WTC11 (cell line): ENCODE results near the gene NDUFA13. TPM values are rescaled to one million over a fixed set of nuclear protein-coding genes. Genes with fewer than 3 reads are reported as not detected.

Source experiments
- ATAC-seq: fragments of 200-7000 bp; cut with Tn5 transposase; 2 replicates; pipeline ENCODE4 v1.10.0; 2021; ENCODE audit warnings: mild to moderate bottlenecking, moderate library complexity
- CTCF ChIA-PET: fragments of 300-600 bp; sonication (Branson Sonifier 250); formaldehyde crosslinking; loops from one replicate; lab custom pipeline; 2021; ENCODE audit warnings: antibody characterized with exemption; lab: Charles Lee
- POLR2A ChIA-PET: fragments of 350-600 bp; sonication (Branson Sonifier 250); formaldehyde crosslinking; loops from one replicate; lab custom pipeline; 2021; ENCODE audit warnings: antibody characterized with exemption; lab: Charles Lee
- DNase-seq: peaks from one replicate; pipeline ENCODE4 v3.0.0; 2021; ENCODE audit warnings: low spot score
- H3K27ac Mint-ChIP-seq: 2 replicates; pipeline ENCODE4 v1.8.0; 2021; ENCODE audit warnings: mixed read lengths
- H3K27me3 Mint-ChIP-seq: 2 replicates; pipeline ENCODE4 v1.8.0; 2021; ENCODE audit warnings: low read depth, mild to moderate bottlenecking, moderate library complexity, mixed read lengths
- H3K36me3 Mint-ChIP-seq: 2 replicates; pipeline ENCODE4 v1.8.0; 2021; ENCODE audit warnings: mixed read lengths
- H3K4me1 Mint-ChIP-seq: 2 replicates; pipeline ENCODE4 v1.8.0; 2022; ENCODE audit warnings: mixed read lengths
- H3K4me3 Mint-ChIP-seq: 2 replicates; pipeline ENCODE4 v1.8.0; 2021; ENCODE audit warnings: mild to moderate bottlenecking, moderate library complexity, mixed read lengths
- H3K9me3 Mint-ChIP-seq: 2 replicates; pipeline ENCODE4 v1.8.0; 2021; ENCODE audit warnings: mixed read lengths
- ATF1 ChIP-seq: sonication (generic); formaldehyde crosslinking; IDR thresholded peaks from 2 replicates; pipeline ENCODE4 v1.8.1; 2023; ENCODE audit warnings: mild to moderate bottlenecking, moderate library complexity, missing genetic modification reagents
- GTF2I ChIP-seq: fragments of 250-450 bp; sonication (Bioruptor Pico); conservative IDR thresholded peaks from 2 replicates; pipeline ENCODE4 v1.4.0; 2021; ENCODE audit warnings: mild to moderate bottlenecking
- MXD4 ChIP-seq: fragments of 250-450 bp; sonication (Bioruptor Pico); IDR thresholded peaks from 2 replicates; pipeline ENCODE4 v1.8.0; 2021; ENCODE audit warnings: mild to moderate bottlenecking, moderate library complexity, borderline replicate concordance
- NR3C1 ChIP-seq: sonication (generic); formaldehyde crosslinking; conservative IDR thresholded peaks from 2 replicates; pipeline ENCODE4 v1.8.1; 2023; ENCODE audit warnings: low read depth, mild to moderate bottlenecking, missing genetic modification reagents
- SOX15 ChIP-seq: fragments of 250-450 bp; sonication (Bioruptor Pico); IDR thresholded peaks from 2 replicates; pipeline ENCODE4 v1.9.0; 2021; ENCODE audit warnings: mild to moderate bottlenecking
- TCF7 ChIP-seq: sonication (generic); formaldehyde crosslinking; IDR thresholded peaks from 2 replicates; pipeline ENCODE4 v1.8.0; 2022; ENCODE audit warnings: mild to moderate bottlenecking, low read depth, missing genetic modification reagents, moderate library complexity
- TEAD4 ChIP-seq: sonication (generic); formaldehyde crosslinking; IDR thresholded peaks from 2 replicates; pipeline ENCODE4 v1.8.0; 2022; ENCODE audit warnings: mild to moderate bottlenecking, missing genetic modification reagents
- total RNA-seq: library from RNA; stranded (reverse); gene quantifications from 3 replicates; pipeline ENCODE4 v1.2.3, GENCODE V29; 2021
- TF ChIP-seq, protein P1 (sequence below): sonication (generic); formaldehyde crosslinking; IDR thresholded peaks from 2 replicates; pipeline ENCODE4 v1.8.0; 2023; ENCODE audit warnings: missing genetic modification reagents, mild to moderate bottlenecking, borderline replicate concordance
- TF ChIP-seq, protein P2 (sequence below): fragments of 250-450 bp; sonication (Bioruptor Pico); IDR thresholded peaks from 2 replicates; pipeline ENCODE4 v1.8.0; 2021; ENCODE audit warnings: mild to moderate bottlenecking
- TF ChIP-seq, protein P3 (sequence below): sonication (generic); formaldehyde crosslinking; IDR thresholded peaks from 2 replicates; pipeline ENCODE4 v1.8.1; 2023; ENCODE audit warnings: mild to moderate bottlenecking, moderate library complexity, missing genetic modification reagents
- TF ChIP-seq, protein P4 (sequence below): fragments of 200-600 bp; IDR thresholded peaks from 2 replicates; pipeline ENCODE4 v1.8.0; 2022; ENCODE audit warnings: antibody characterized with exemption
- TF ChIP-seq, protein P5 (sequence below): sonication (generic); formaldehyde crosslinking; IDR thresholded peaks from 2 replicates; pipeline ENCODE4 v1.8.0; 2022; ENCODE audit warnings: mild to moderate bottlenecking, missing genetic modification reagents
- TF ChIP-seq, protein P6 (sequence below): sonication (generic); formaldehyde crosslinking; IDR thresholded peaks from 2 replicates; pipeline ENCODE4 v1.8.1; 2023; ENCODE audit warnings: mild to moderate bottlenecking, missing genetic modification reagents

NDUFA13 gene
- total RNA-seq, 1 experiment from 2014 or later, result 519 TPM

DNA sequence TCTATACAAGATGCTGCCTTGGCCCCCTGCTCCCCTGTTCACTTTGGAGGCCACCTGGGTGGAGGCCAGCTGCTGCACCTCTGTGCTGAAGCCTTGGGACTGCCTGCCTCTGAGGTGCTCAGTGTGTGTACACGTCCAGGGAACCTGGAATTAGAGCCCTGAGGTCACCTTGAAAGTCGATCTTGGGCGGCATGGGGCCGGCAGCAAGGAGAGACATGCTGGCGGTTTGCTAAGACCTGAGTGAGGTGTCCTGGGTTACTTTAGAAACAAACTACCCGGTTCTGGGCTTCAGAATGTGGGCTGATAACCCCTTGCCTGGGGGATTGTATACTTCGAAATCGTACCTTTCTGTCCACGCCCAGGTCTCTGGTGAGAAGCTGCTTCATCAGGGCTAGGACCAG is 26.2 kb upstream of the NDUFA13 start (continued):
- TF ChIP-seq, protein P1, sequence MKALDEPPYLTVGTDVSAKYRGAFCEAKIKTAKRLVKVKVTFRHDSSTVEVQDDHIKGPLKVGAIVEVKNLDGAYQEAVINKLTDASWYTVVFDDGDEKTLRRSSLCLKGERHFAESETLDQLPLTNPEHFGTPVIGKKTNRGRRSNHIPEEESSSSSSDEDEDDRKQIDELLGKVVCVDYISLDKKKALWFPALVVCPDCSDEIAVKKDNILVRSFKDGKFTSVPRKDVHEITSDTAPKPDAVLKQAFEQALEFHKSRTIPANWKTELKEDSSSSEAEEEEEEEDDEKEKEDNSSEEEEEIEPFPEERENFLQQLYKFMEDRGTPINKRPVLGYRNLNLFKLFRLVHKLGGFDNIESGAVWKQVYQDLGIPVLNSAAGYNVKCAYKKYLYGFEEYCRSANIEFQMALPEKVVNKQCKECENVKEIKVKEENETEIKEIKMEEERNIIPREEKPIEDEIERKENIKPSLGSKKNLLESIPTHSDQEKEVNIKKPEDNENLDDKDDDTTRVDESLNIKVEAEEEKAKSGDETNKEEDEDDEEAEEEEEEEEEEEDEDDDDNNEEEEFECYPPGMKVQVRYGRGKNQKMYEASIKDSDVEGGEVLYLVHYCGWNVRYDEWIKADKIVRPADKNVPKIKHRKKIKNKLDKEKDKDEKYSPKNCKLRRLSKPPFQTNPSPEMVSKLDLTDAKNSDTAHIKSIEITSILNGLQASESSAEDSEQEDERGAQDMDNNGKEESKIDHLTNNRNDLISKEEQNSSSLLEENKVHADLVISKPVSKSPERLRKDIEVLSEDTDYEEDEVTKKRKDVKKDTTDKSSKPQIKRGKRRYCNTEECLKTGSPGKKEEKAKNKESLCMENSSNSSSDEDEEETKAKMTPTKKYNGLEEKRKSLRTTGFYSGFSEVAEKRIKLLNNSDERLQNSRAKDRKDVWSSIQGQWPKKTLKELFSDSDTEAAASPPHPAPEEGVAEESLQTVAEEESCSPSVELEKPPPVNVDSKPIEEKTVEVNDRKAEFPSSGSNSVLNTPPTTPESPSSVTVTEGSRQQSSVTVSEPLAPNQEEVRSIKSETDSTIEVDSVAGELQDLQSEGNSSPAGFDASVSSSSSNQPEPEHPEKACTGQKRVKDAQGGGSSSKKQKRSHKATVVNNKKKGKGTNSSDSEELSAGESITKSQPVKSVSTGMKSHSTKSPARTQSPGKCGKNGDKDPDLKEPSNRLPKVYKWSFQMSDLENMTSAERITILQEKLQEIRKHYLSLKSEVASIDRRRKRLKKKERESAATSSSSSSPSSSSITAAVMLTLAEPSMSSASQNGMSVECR (CRISPR knock-in tag), result no peak

DNA sequence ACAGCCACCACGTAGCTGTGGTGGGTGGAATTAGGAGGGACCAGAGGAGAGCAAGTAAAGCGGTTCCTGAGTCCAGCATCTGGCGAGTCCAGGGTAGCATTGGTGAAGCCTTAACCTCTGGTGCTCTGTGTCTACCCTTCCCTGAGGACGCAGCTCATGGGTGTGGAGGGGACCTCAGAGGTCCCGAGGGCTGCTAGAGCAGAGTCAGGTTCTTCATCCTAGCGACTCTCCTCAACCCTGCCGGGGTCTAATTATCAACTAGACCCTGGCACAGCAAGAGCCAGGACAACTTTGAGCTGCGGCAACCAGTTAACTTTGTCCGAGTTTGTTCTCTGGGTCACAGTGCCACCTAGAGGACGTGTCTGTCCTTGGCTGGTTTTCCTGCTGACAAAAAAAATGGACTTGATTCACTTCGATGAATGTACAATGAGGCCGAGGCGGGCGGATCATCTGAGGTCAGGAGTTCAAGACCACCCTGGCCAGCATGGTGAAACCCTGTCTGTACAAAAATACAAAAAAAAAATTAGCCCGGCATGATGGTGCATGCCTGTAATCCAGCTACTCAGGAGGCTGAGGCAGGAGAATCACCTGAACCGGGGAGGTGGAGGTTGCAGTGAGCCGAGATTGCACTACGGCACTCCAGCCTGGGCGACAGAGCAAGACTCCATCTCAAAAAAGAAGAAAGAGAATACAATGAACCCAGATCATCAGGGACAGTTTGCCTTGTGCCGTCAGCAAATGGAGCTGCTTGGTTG is 25.6 kb upstream of the NDUFA13 start:
- no peaks in the 10 kb centered on the region for H3K9me3 Mint-ChIP-seq
- peaks cover 46% of the 10 kb centered on the region for H3K4me1 Mint-ChIP-seq
- peak; percentile 51 for ATAC-seq
- ChIA-PET CTCF (interaction anchor here (0.5 to 5.2 kb wide), 29 partner anchors 15 to 266 kb away, joined by 3 to 84 read pairs (median 4); partner anchors contain the start of genes GATAD2A, NDUFA13 and TSSK6), POLR2A (interaction anchor here (0.6 to 2.2 kb wide), 4 partner anchors 25 to 225 kb away, joined by 3 to 8 read pairs (median 4); partner anchors contain the start of genes GATAD2A, NDUFA13 and TSSK6)
- peaks cover 28% of the 10 kb centered on the region for H3K36me3 Mint-ChIP-seq
- H3K27me3 Mint-ChIP-seq, result no peaks in the 10 kb centered on the region
- H3K27ac Mint-ChIP-seq, result peak overlapping the region; percentile 99
- DNase-seq, result peak; percentile 82
- no peak overlapping the region for H3K4me3 Mint-ChIP-seq
- TF ChIP-seq, protein P2, sequence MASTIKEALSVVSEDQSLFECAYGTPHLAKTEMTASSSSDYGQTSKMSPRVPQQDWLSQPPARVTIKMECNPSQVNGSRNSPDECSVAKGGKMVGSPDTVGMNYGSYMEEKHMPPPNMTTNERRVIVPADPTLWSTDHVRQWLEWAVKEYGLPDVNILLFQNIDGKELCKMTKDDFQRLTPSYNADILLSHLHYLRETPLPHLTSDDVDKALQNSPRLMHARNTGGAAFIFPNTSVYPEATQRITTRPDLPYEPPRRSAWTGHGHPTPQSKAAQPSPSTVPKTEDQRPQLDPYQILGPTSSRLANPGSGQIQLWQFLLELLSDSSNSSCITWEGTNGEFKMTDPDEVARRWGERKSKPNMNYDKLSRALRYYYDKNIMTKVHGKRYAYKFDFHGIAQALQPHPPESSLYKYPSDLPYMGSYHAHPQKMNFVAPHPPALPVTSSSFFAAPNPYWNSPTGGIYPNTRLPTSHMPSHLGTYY (CRISPR knock-in tag), result no peak
- TF ChIP-seq, protein P3, sequence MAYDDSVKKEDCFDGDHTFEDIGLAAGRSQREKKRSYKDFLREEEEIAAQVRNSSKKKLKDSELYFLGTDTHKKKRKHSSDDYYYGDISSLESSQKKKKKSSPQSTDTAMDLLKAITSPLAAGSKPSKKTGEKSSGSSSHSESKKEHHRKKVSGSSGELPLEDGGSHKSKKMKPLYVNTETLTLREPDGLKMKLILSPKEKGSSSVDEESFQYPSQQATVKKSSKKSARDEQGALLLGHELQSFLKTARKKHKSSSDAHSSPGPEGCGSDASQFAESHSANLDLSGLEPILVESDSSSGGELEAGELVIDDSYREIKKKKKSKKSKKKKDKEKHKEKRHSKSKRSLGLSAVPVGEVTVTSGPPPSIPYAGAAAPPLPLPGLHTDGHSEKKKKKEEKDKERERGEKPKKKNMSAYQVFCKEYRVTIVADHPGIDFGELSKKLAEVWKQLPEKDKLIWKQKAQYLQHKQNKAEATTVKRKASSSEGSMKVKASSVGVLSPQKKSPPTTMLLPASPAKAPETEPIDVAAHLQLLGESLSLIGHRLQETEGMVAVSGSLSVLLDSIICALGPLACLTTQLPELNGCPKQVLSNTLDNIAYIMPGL (CRISPR knock-in tag), result 0 out of 2 replicates have a peak, but pooled peaks have one; percentile 31
- TF ChIP-seq SOX15 (no peak), NR3C1 (CRISPR knock-in tag) (no peak)
- TF ChIP-seq, protein P4, sequence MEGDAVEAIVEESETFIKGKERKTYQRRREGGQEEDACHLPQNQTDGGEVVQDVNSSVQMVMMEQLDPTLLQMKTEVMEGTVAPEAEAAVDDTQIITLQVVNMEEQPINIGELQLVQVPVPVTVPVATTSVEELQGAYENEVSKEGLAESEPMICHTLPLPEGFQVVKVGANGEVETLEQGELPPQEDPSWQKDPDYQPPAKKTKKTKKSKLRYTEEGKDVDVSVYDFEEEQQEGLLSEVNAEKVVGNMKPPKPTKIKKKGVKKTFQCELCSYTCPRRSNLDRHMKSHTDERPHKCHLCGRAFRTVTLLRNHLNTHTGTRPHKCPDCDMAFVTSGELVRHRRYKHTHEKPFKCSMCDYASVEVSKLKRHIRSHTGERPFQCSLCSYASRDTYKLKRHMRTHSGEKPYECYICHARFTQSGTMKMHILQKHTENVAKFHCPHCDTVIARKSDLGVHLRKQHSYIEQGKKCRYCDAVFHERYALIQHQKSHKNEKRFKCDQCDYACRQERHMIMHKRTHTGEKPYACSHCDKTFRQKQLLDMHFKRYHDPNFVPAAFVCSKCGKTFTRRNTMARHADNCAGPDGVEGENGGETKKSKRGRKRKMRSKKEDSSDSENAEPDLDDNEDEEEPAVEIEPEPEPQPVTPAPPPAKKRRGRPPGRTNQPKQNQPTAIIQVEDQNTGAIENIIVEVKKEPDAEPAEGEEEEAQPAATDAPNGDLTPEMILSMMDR, result peak; percentile 65
- TF ChIP-seq, all 79 proteins: peak for 2

DNA sequence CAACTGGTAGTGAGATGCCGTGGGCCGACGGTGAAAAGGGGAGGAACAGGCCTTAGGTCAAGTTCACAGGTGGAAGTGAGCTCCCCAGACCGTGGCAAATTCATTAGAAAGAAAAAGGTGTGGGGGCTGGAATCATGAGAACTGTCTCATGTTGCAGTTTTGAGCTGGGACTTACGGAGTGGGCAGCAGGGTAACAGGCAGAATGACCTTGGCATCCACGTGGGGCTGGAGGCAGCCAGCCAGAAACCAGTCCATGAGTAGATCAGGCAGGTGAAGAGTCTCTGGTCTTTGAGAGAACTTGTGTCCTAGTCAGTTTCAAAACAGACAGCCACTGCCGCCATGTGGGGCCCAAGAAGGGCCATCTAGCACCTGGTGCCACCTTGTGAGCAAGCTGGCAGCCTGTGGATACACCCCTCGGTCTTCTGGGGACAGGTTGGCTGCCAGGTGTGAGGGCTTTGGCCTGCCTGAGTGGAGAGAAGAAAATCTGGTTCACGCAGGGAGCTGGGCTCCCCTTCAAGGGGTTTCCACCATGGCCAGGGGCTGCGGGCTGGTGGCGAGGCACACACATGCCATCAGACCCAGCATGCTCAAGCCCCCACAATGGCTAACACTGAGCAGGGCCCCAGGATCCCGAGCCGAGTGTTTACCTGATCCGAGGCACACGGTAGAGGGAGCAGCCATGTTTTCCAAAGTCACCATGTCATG is 24.6 kb upstream of the NDUFA13 start:
- POLR2A ChIA-PET, result interaction anchor here (0.6 kb wide), 1 partner anchor 226 kb away, joined by 4 read pairs; no protein-coding TSS in a partner anchor
- TF ChIP-seq GTF2I (CRISPR knock-in tag) (no peak), TCF7 (CRISPR knock-in tag) (no peak), ATF1 (no peak), MXD4 (CRISPR knock-in tag) (no peak), TEAD4 (CRISPR knock-in tag) (no peak)
- TF ChIP-seq, protein P5, sequence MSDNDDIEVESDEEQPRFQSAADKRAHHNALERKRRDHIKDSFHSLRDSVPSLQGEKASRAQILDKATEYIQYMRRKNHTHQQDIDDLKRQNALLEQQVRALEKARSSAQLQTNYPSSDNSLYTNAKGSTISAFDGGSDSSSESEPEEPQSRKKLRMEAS (CRISPR knock-in tag), result no peak
- TF ChIP-seq, protein P6, sequence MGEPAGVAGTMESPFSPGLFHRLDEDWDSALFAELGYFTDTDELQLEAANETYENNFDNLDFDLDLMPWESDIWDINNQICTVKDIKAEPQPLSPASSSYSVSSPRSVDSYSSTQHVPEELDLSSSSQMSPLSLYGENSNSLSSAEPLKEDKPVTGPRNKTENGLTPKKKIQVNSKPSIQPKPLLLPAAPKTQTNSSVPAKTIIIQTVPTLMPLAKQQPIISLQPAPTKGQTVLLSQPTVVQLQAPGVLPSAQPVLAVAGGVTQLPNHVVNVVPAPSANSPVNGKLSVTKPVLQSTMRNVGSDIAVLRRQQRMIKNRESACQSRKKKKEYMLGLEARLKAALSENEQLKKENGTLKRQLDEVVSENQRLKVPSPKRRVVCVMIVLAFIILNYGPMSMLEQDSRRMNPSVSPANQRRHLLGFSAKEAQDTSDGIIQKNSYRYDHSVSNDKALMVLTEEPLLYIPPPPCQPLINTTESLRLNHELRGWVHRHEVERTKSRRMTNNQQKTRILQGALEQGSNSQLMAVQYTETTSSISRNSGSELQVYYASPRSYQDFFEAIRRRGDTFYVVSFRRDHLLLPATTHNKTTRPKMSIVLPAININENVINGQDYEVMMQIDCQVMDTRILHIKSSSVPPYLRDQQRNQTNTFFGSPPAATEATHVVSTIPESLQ (CRISPR knock-in tag), result no peak
- Mint-ChIP-seq H3K27ac (no peak overlapping the region), H3K9me3 (no peaks in the 10 kb centered on the region), H3K36me3 (peaks cover 36% of the 10 kb centered on the region), H3K4me3 (no peak overlapping the region), H3K27me3 (no peaks in the 10 kb centered on the region), H3K4me1 (peaks cover 35% of the 10 kb centered on the region)
- no peak for DNase-seq
- no peak for ATAC-seq
- CTCF ChIA-PET, result interaction anchor here (1.0 to 5.2 kb wide), 7 partner anchors 16 to 267 kb away, joined by 3 to 84 read pairs (median 6); partner anchors contain the start of genes GATAD2A, NDUFA13 and TSSK6
